HG02610 (cell line): ENCODE measurements around the gene TMEM89.
A peak's percentile ranks its signal among the peaks of the same experiment; 100 is the strongest.

Source experiments
- ATAC-seq: cut with Tn5 transposase; IDR thresholded peaks from one replicate; pipeline ENCODE4 v1.9.1; 2021; ENCODE audit warnings: mild to moderate bottlenecking, moderate library complexity; ENCODE audit not compliant: unreplicated experiment

The TMEM89 gene, protein sequence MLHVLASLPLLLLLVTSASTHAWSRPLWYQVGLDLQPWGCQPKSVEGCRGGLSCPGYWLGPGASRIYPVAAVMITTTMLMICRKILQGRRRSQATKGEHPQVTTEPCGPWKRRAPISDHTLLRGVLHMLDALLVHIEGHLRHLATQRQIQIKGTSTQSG

DNA sequence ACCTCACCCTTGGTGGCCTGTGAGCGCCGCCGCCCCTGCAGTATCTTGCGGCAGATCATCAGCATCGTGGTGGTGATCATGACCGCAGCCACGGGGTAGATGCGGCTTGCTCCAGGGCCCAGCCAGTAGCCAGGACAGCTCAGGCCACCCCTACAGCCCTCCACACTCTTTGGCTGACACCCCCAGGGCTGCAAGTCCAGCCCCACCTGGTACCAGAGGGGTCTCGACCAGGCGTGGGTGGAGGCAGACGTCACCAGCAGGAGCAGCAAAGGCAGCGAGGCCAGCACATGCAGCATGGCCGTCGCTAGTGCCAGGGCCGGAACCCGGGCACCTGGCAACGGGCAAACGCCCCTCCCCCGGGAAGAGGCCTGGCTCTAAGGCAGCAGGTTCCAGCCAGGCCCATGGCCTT lies at the start of gene TMEM89:
Gene TMEM89 (minus strand): TSS at position 309 of the 409 bp plus-strand sequence. CDS start 13 bp downstream, at position 296.
- no peak for ATAC-seq

DNA sequence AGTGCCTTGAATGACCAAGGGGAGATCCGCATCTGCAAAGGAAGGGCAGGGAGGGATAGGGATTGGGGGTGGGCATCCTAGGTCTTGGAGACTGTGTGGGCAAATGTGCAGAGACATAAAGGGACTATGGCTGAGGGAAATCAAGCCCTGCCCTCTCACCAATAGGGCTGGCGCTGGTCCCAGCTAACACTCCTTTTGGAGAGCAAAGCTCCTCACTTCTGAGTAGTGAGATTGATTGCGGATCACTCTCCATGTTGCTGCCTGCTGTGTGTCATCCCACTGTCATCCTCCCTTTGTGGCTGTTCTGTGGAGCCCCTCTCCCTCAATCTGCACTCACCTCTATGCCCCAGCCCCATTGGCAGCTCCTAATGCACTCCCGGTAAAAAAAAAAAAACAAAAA lies 43.4 kb upstream of the TMEM89 start:
- no peak for ATAC-seq

DNA sequence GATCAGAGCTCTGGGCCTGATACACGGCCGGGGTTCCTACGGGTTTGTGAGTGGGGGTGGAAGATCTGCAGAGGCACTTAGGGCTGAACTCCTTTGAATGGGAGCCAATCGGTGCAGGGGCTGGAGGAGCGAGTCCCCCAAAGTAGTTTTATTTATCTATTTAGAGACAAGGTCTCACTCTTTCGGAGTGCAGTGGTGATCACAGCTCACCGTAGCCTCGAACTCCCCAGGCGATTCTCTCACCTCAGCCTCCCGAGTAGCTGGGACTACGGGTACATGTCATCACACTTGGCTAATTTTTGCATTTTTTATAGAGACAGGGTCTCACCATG lies 42.7 kb upstream of the TMEM89 start:
- no peak for ATAC-seq

DNA sequence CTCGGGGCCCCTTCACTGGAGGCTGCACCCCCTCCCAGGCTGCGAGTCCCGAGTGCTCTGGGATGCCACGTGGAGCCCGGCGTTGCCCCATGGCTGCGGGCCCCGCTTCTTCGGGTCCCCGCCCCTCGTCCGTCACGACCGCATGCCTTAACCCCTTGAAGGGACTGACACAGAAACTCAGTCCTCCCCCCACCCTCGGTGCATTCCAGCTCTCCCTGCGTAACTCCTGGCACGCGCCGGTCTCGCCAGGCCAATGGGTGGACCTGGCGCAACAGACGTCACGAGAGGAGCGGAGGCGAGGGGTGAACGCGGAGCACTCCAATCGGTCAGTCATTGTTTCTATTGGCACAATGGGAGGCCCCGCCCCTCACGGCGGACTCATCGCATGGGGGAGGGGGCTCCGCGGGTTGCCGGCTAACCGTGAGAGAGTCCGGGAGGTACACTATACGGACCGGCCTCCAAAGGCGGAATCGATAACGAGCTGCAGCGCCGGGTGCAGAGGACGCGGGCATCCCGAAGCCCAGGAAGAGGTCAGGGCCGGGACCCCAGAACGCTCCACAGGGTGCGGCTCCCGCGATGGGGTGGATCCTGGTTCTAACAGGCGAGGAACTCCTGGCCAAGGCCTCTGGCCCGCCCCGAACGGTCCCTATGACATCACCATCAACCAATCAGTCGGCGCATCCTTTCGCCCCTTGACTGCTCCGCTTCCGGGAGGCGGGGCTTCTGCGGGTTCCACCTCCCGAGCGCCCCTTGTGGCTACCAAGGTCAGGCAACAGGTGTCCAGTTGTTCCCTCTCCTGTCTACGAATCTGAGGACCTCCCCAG lies 42.1 kb upstream of the TMEM89 start:
- peak; percentile 87 for ATAC-seq

DNA sequence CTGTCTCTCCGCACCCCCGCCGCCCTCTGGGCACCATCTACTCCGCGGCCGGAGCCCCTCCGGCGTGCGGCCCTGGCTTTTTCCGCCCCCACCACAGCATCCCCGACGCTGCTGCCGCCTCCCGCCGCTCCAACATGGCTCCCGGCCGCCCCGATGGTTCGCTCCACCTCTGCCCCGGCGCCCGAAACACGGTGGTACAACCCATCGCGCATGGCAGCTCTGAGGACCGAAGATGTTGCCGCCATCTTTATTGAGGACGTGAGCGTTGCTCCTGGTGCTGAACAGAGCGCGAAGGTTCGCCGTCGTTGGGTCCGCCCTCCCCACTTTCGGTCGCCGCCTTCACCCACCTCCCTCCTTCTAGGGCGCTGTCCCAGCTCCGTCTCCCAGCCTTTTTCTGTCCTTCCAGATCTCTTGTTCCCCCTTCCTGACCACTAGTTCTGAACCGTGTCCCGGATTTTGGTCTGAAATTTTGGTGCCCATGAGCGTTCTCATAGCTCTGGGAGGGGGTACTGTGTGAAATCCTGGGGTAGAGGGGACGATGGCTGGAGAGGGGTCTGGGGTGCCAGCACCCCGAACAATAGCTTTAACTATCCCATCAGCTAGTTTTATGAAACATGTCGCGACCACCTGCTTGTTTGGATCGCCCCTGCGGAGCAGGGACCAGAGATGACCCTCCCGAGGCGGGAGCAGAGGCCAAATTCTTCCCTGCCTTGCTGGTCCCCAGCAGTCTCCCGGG lies 41.4 kb upstream of the TMEM89 start, which contains the start of gene CELSR3:
Gene CELSR3 (minus strand): TSS at position 134 of the 736 bp plus-strand sequence. CDS start 252 bp downstream, outside the sequence.
- ATAC-seq: no peak

DNA sequence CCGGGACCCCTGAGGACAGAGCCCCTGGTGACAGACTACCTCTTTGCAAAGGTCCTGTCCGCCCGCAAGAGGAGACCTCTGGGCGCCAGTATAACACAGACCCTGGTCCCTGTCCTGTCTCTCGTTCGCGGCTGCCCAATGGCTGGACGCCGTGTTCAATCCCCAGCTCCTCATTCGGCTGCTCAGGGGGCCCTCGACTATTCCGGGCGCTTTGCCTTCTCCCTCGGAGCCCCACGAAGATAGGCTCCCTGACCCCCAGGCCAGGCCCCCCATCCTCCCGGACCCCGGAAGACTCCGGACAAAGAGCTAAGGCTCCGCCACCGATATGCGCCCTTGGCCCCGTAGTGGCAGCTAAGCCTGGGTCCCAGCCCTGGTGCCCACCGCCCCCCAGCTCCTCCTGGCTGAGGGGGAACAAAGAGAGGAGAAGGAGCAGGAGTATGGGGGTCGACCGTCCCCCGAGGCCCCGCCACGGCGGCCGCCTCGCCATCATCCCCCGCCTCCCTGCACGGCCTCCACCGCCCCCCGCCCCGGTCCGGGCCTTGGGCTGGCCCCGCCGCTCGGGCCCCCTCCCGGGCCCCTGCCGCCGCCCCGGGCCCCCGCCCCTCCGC lies 40.7 kb upstream of the TMEM89 start:
- no peak for ATAC-seq

DNA sequence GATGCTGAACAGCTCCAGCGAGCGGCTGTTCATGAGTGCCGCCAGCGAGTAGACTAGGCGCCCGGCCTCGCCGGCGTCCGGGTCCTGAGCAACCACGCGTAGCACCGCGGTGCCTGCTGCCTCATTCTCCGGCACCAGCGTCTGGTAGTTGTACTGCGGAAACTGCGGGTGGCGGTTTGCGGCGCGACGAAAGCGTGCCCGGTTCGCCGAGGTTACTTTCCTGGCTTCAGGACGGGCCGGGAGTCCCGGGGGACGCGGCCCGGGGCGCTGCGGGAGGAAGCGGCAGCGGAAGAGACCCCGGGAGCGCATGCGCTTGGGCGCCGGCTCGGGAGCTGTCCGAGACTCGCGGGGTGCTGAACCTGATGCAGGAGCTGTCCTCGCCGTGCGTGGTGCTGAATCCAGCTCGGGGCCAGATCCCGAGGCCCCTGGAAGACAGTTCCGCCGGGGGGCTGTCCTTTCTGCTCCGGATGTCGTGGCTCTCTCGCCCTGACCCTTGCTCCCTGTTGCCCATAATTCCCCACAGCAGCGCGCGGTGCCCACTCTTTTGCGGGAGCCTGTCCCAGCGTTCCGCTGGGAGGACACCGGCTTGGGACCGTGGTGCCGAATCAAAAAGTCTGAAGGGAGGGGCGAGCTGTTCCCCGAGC lies 40.1 kb upstream of the TMEM89 start:
- ATAC-seq: no peak

DNA sequence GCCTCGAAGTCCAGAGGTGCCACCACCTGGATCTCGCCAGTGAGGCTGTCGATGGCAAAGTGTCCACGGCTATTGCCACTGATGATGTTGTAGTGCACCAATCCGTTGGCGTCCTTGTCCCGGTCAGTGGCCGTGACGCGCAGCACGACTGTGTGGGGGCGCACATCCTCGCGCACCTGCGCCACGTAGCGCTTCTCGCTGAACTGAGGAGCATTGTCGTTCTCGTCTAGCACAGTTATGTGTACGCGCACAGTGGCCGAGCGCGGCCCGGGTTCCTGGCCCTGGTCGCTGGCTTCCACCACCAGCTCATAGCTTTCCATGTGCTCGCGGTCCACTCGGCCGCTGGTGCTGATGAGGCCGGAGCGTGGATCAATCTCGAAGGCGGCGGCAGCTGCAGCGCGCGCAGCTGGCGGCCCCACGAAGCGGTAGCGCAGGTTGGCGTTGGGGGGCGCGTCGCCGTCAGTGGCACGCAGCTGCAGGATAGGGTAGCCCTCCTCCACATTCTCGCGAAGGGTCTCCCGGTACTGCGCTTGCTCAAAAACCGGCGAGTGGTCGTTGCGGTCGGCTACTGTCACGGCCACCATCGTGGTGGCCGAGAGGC lies 39.3 kb upstream of the TMEM89 start:
- no peak for ATAC-seq

DNA sequence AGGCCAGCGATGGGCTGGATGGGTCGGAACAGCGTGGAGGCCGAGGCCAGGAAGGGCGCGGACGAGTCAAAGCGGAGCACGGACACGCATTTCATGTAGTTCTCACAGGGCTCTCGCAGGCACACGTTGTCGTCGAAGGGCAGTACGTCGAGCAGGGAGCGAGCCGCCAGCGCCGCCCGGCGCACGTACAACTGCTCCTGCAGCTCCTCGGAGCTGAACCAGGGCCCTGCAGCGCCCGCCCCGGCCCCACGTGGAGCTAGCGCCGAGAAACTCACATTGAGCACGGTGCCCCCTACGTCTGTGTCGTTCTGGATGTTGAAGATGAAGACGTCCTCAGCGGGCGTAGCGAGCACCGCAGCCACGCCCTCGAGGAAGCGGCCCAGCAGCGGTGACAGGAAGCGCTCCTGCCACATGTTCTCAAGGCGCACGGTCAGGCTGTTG lies 35.3 kb upstream of the TMEM89 start:
- no peak for ATAC-seq

DNA sequence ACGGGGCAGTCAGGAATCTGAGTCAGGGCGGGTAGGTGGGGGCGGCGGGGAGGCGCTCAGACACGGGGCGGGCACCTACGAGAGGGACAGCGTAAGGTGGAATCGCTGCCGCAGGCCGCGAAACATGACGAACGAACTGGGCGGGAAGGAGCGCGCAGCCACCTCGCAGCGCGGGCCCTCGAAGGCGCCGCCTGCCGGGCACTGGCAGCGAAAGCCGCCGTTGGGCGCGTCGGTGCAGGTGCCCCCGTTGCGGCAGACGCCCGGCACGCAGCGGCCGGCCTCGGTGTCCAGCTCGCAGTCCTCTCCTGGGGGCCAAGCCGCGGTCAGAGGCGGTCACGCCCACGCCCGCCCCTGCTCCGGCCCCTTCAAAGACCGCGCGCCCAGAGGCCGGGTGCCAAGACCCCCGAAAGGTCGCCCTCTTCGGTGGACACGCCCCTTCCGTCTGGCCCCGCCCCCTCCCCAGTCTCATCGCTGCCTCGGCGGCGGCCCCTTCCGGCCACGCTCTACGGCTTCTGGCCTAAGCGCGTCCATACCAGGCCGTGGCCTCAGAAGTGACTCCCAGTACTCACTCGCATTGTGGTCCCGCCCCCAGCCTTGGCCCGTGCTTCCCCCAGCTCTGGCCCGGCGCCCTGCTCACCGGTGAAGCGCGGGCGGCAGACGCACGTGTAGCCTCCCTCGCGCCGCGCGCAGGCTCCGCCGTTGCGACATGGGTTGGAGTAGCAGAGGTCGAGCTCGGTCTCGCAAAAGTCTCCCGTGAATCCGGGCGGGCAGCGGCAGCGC lies 34.7 kb upstream of the TMEM89 start:
- peak; percentile 50 for ATAC-seq

DNA sequence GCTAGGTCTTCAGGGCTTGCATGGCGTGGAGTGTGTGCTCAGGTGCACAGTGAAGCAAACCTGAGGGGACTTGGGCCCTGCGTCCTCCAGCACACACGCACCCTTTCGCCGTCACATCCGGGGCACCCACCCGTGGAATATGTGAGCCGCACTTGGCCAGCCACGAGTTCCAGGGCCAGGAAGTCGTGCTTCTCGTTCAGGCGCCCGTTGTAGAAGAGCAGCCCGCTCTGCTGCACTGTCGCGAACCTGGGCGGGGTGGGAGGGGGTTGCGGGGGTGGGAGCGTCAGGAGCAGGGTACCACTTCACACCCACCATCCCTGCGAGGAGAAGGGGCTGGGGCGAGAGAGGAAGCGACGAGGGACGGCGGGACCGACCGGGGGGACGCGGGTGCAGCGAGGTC lies 34.0 kb upstream of the TMEM89 start:
- ATAC-seq: no peak

DNA sequence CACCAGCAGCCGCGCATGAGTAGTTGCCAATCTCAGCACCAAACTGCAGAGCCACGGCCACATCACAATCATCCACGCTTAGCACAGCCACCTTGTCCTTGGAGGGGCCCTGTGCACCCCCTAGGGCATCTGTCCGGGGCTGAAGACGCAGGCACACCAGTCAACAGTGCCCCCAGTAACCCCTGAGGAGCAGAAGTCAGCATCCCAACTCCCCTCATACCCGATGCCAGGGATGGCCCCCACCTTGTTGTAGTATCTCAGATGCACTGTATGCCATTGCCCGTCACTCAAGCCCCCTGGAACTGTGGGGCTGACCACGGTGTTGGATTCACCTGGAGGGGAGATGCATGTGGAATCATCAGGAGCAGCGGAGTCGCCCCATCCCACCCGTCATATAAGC lies 33.5 kb upstream of the TMEM89 start:
- ATAC-seq: no peak

DNA sequence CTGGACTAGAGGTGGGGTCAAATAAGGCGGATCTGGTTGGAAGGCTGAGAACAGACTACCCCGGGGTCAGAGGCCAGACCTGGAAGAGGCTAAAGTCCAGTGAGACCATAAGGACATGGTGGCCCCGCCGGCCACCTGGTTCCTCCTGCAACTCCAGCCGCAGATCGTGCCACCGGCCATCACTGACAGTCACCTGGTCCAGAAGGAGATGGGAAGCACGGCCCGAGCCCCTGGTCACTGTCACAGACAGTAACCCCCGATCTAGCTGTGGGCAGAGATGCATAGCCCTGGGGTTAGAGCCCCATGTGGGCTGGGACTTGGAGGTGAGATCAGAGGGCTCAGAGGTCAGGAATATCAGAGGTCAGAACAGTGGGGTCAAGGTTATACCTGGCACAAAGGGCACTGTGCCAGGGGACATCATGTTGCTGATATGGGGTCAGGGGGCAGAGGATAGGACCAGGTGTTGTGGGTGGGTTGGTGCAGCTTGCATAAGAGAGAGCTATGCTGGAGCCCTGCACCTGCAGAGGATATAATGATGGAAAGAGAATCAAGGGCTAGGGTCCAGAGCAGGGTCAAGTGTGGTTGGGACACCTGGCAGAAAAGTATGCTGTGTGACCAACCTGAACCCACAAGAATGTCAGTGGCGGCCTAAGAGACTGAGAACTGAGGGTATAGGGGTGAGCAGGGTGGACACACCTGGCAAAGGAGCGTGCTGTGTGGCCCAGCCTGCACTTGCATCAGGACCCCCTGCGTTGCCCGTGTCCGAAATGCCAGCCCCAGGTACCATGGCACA lies 31.6 kb upstream of the TMEM89 start:
- ATAC-seq: no peak

DNA sequence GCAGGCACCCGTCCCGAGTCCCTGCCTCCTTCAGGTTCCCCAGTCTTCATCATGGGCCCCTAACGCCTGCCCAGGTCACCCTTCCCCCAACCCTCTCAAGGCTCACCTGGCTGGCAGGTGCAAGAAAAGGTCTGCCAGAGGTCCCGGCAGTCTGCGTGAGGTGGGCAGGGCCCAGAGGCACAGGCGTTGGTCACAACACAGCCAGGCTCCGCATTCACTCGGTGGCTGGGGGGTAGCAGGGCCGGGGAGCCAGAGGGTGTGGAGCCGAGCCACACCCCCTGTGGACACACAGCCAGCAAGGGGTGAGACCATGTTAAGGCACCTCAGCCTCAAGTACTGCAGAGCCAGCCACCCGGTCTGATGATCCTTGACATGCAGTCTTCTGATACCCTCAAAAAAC lies 30.2 kb upstream of the TMEM89 start:
- ATAC-seq: no peak

DNA sequence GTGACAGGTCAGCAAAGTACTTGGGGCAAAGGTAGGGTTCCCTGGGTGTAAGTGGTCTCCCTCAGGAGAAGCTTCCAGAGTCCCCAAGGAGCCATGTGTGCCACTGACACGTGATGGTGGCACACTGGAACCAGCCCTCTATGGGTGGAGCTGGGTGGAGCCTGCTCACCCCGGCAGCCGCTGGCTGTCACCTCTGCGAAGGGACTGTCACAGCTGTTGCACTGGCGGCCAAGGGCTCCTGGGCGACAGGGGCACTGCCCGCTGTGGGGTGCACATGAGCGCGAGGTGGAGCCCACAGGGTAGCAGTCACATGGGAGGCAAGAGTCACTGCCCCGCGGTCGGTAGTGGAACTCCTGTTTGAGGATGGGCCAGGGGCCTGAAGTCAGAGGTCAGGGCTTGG lies 29.2 kb upstream of the TMEM89 start:
- ATAC-seq: no peak

DNA sequence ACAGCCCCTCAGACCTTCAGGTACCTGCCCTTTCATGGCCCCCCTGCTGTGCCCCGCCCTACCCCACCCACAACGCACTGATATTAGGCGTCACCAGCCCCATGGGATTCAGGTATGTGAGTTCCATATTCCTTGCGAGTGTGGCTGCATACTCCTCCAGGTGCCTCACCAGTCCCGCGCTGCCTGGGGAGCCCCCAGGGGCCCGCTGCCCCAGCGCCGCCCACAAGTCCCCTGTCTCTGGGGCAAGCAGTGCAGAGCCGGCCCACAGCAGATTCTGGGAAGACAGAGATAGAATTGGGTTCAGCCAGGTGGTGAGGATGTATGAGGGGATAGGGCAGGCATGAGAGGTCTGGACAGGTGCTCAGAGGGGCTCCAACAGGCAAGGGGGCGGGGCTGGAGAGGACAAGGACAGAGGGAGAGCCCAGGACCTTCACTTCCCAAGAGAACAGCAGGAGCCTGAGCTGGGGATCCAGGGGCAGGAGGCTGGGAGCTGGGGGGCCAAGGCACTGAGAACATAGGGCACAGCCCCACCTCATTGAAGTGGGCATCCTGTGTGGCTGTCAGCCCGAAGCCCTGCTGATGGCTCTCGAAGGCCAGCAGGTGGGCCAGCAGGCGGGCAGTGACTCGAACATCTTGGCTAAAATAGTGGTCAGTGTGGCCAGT lies 26.8 kb upstream of the TMEM89 start:
- no peak for ATAC-seq

DNA sequence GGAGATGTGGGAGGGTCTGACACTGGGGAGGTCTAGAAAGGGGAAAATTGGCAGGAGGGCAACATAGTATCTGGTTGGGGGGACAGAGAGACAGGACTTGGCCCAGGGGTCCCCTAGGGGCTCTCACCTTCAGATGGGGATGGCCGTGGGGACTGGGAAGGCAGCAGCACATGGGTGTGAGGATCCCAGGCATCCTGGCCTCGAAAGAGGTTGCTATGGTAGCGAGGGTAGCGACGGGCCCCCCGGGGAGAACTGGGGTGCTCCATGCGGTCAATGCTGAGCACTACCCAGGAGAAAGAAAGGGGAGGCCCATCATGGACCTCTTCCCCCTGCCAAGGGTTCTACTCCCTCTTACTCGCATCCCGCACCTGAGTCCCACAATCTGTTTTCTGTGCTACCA lies 26.1 kb upstream of the TMEM89 start:
- ATAC-seq: no peak
